H9 (cell line): ENCODE results near the gene FGFR3. TPM values are rescaled to one million over a fixed set of nuclear protein-coding genes. Genes with fewer than 3 reads are reported as not detected.

ENCODE experiments used
- DNase-seq: peaks from one replicate; pipeline ENCODE4 v3.0.0-alpha.2; 2017
- H2AFZ ChIP-seq: one replicate; pipeline ENCODE4 v1.6.1; 2013; ENCODE audit warnings: mild to moderate bottlenecking, low read length, control low read depth, moderate library complexity
- H2AK5ac ChIP-seq: 2 replicates; pipeline ENCODE4 v1.6.1; 2013; ENCODE audit warnings: low read length, control low read depth, mixed read lengths; ENCODE audit not compliant: insufficient read length
- H2BK120ac ChIP-seq: one replicate; pipeline ENCODE4 v1.6.1; 2013; ENCODE audit warnings: low read depth, mild to moderate bottlenecking, low read length, control low read depth, inconsistent platforms; ENCODE audit not compliant: poor library complexity, severe bottlenecking
- H2BK12ac ChIP-seq: 2 replicates; pipeline ENCODE4 v1.6.1; 2013; ENCODE audit warnings: low read length, control low read depth, mixed read lengths, low read depth; ENCODE audit not compliant: insufficient read length
- H2BK15ac ChIP-seq: 2 replicates; pipeline ENCODE4 v1.6.1; 2013; ENCODE audit warnings: low read depth, low read length, control low read depth
- H2BK20ac ChIP-seq: one replicate; pipeline ENCODE4 v1.6.1; 2013; ENCODE audit warnings: low read depth, mild to moderate bottlenecking, low read length, control low read depth, inconsistent platforms; ENCODE audit not compliant: poor library complexity, severe bottlenecking
- H2BK5ac ChIP-seq: 2 replicates; pipeline ENCODE4 v1.6.1; 2013; ENCODE audit warnings: low read length, control low read depth, mixed read lengths; ENCODE audit not compliant: insufficient read length
- H3K14ac ChIP-seq: 2 replicates; pipeline ENCODE4 v1.6.1; 2013; ENCODE audit warnings: low read length, control low read depth; ENCODE audit not compliant: insufficient read depth
- H3K18ac ChIP-seq: 2 replicates; pipeline ENCODE4 v1.6.1; 2013; ENCODE audit warnings: low read depth, mild to moderate bottlenecking, mixed read lengths, low read length, control low read depth; ENCODE audit not compliant: insufficient read length
- H3K23ac ChIP-seq: 2 replicates; pipeline ENCODE4 v1.6.1; 2013; ENCODE audit warnings: low read length, control low read depth, mixed read lengths, low read depth; ENCODE audit not compliant: insufficient read length
- H3K23me2 ChIP-seq: 2 replicates; pipeline ENCODE4 v1.6.1; 2013; ENCODE audit warnings: low read depth, mild to moderate bottlenecking, mixed read lengths, low read length, control low read depth; ENCODE audit not compliant: insufficient read length, poor library complexity, severe bottlenecking
- H3K27ac ChIP-seq: 2 replicates; pipeline ENCODE4 v1.5.1; 2013; ENCODE audit warnings: low read length, control low read depth, mixed read lengths, low read depth; ENCODE audit not compliant: insufficient read length
- H3K27me3 ChIP-seq: 2 replicates; pipeline ENCODE4 v1.6.1; 2013; ENCODE audit warnings: low read length, control low read depth, inconsistent platforms; ENCODE audit not compliant: insufficient read depth
- H3K4ac ChIP-seq: 2 replicates; pipeline ENCODE4 v1.6.1; 2013; ENCODE audit warnings: low read depth, mild to moderate bottlenecking, control low read depth, inconsistent platforms, low read length, moderate library complexity
- H3K4me1 ChIP-seq: 2 replicates; pipeline ENCODE4 v1.6.1; 2013; ENCODE audit warnings: low read length, control low read depth, inconsistent platforms; ENCODE audit not compliant: insufficient read depth
- H3K4me2 ChIP-seq: 2 replicates; pipeline ENCODE4 v1.6.1; 2013; ENCODE audit warnings: low read length, control low read depth, mixed read lengths; ENCODE audit not compliant: insufficient read length, insufficient read depth
- H3K56ac ChIP-seq: 2 replicates; pipeline ENCODE4 v1.6.1; 2013; ENCODE audit warnings: low read depth, mild to moderate bottlenecking, mixed read lengths, low read length, control low read depth; ENCODE audit not compliant: insufficient read length
- H3K79me1 ChIP-seq: 2 replicates; pipeline ENCODE4 v1.6.1; 2013; ENCODE audit warnings: low read depth, mild to moderate bottlenecking, moderate library complexity, low read length, control low read depth, inconsistent platforms; ENCODE audit not compliant: insufficient read depth, poor library complexity, severe bottlenecking
- H3K79me2 ChIP-seq: 2 replicates; pipeline ENCODE4 v1.6.1; 2013; ENCODE audit warnings: low read length, control low read depth, inconsistent platforms; ENCODE audit not compliant: insufficient read depth
- H3K9ac ChIP-seq: 2 replicates; pipeline ENCODE4 v1.6.1; 2013; ENCODE audit warnings: low read length, control low read depth, mixed read lengths; ENCODE audit not compliant: insufficient read length; ENCODE audit errors: extremely low read depth
- H3K9me3 ChIP-seq: one replicate; pipeline ENCODE4 v1.6.1; 2013; ENCODE audit warnings: low read depth, low read length, inconsistent platforms; ENCODE audit not compliant: control insufficient read depth
- H3T11ph ChIP-seq: one replicate; pipeline ENCODE4 v1.6.1; 2013; ENCODE audit warnings: mild to moderate bottlenecking, low read length, control low read depth, inconsistent platforms
- H4K20me1 ChIP-seq: one replicate; pipeline ENCODE4 v1.6.1; 2013; ENCODE audit not compliant: control insufficient read depth, insufficient read length, insufficient read depth
- H4K5ac ChIP-seq: 2 replicates; pipeline ENCODE4 v1.6.1; 2013; ENCODE audit warnings: low read depth, mild to moderate bottlenecking, mixed read lengths, low read length, control low read depth; ENCODE audit not compliant: insufficient read length
- H4K8ac ChIP-seq: replicated peaks from 2 replicates; pipeline ENCODE4 v1.6.1; 2013; ENCODE audit warnings: low read length, control low read depth, mixed read lengths, low read depth; ENCODE audit not compliant: insufficient read length
- H4K91ac ChIP-seq: 2 replicates; pipeline ENCODE4 v1.6.1; 2013; ENCODE audit warnings: low read depth, mild to moderate bottlenecking, moderate library complexity, mixed read lengths, low read length, control low read depth; ENCODE audit not compliant: insufficient read length
- H3K27ac Mint-ChIP-seq, 3 experiments: 2 replicates in 2 of 3; 3 replicates in 1 of 3; pipeline ENCODE4 v1.8.0; 2020 to 2021; ENCODE audit warnings: mixed read lengths in 3 of 3, mild to moderate bottlenecking in 1 of 3, moderate library complexity in 1 of 3
- H3K27me3 Mint-ChIP-seq: 2 replicates; pipeline ENCODE4 v1.8.0; 2021; ENCODE audit warnings: low read depth, mild to moderate bottlenecking, moderate library complexity, mixed read lengths
- H3K36me3 Mint-ChIP-seq, 3 experiments: 2 replicates in 2 of 3; 3 replicates in 1 of 3; pipeline ENCODE4 v1.8.0; 2020 to 2021; ENCODE audit warnings: low read depth in 3 of 3, mixed read lengths in 3 of 3; ENCODE audit not compliant: insufficient read depth in 1 of 3
- H3K4me1 Mint-ChIP-seq, 2 experiments: 2 replicates each; pipeline ENCODE4 v1.8.0; 2020; ENCODE audit warnings: mixed read lengths in 2 of 2
- H3K4me3 Mint-ChIP-seq, 2 experiments: 2 replicates in 1 of 2; 3 replicates in 1 of 2; pipeline ENCODE4 v1.8.0; 2020 to 2021; ENCODE audit warnings: mild to moderate bottlenecking in 2 of 2, mixed read lengths in 2 of 2, moderate library complexity in 1 of 2
- H3K9me3 Mint-ChIP-seq, 2 experiments: 2 replicates in 1 of 2; 3 replicates in 1 of 2; pipeline ENCODE4 v1.8.0; 2020; ENCODE audit warnings: mild to moderate bottlenecking in 2 of 2, mixed read lengths in 2 of 2, moderate library complexity in 1 of 2
- WGBS: extraction: QIAGEN DNeasy Blood & Tissue Kit; methylation state at CpG from one replicate; pipeline ENCODE4 v1.1.7; 2013; ENCODE audit warnings: missing lambda C conversion rate, low lambda C conversion rate, mixed read lengths; ENCODE audit not compliant: insufficient read length; ENCODE audit errors: extremely low coverage; 5-methylcytosine and 5-hydroxymethylcytosine counted together
- total RNA-seq: library from RNA; stranded (reverse); gene quantifications from 2 replicates; pipeline ENCODE4 v1.2.1, GENCODE V29; 2021
- TF ChIP-seq, protein P1 (sequence below): fragments of 200-600 bp; sonication (generic); conservative IDR thresholded peaks from 3 replicates; pipeline ENCODE4 v1.8.0; 2021; ENCODE audit warnings: antibody characterized with exemption, mild to moderate bottlenecking

The FGFR3 gene
- total RNA-seq, 1 experiment from 2014 or later, result 75.7 TPM

DNA sequence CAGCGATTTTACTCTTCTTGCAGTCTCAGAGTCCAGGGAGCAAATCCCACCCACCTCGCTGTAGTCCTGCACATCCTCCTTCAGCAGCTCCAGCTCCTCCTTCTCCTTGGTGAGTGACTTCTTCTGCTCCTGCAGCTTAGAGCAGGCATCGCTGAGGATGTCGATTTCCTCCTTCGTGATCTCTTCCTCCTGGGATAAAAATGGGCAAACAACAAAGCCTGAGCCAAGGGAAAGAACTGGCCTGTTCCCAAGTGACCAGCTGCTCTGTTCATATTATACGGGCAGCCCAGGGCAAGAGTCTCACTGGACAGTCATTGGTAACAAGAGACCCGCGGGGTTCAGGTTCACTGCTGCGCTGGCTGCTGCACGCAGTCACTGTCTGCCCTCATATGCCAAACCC lies 26.2 kb downstream of the FGFR3 start:
- Mint-ChIP-seq H3K27ac (0 out of 7 replicates have a peak overlapping the region, but pooled peaks of 2 of the 3 experiments have one; percentile 17 to 49), H3K27me3 (no peaks in the 10 kb centered on the region), H3K4me1 (no peaks in the 10 kb centered on the region), H3K36me3 (peaks cover 22 to 73% (median 62%) of the 10 kb centered on the region in 3 experiments; a peak in 6 of 7 replicates), H3K4me3 (no peak overlapping the region), H3K9me3 (no peaks in the 10 kb centered on the region)
- no peak overlapping the region for H3T11ph ChIP-seq
- H4K5ac ChIP-seq, result no peak overlapping the region
- TF ChIP-seq, protein P1, sequence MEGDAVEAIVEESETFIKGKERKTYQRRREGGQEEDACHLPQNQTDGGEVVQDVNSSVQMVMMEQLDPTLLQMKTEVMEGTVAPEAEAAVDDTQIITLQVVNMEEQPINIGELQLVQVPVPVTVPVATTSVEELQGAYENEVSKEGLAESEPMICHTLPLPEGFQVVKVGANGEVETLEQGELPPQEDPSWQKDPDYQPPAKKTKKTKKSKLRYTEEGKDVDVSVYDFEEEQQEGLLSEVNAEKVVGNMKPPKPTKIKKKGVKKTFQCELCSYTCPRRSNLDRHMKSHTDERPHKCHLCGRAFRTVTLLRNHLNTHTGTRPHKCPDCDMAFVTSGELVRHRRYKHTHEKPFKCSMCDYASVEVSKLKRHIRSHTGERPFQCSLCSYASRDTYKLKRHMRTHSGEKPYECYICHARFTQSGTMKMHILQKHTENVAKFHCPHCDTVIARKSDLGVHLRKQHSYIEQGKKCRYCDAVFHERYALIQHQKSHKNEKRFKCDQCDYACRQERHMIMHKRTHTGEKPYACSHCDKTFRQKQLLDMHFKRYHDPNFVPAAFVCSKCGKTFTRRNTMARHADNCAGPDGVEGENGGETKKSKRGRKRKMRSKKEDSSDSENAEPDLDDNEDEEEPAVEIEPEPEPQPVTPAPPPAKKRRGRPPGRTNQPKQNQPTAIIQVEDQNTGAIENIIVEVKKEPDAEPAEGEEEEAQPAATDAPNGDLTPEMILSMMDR, result no peak
- H2AK5ac ChIP-seq, result no peak overlapping the region
- no peak overlapping the region for H2BK120ac ChIP-seq
- no peak overlapping the region for H4K8ac ChIP-seq
- no peak overlapping the region for H3K27ac ChIP-seq
- DNase-seq, result no peak
- H2BK15ac ChIP-seq, result no peak overlapping the region
- H3K9ac ChIP-seq, result no peak overlapping the region
- no peak overlapping the region for H3K18ac ChIP-seq
- no CpG with 5 or more reads among the region's 10 CpGs for WGBS
- H4K20me1 ChIP-seq, result no peaks in the 10 kb centered on the region
- no peak overlapping the region for H2AFZ ChIP-seq
- no peaks in the 10 kb centered on the region for H3K79me2 ChIP-seq
- no peak overlapping the region for H3K4me2 ChIP-seq
- H2BK20ac ChIP-seq, result no peak overlapping the region
- H4K91ac ChIP-seq, result no peak overlapping the region
- H3K56ac ChIP-seq, result no peak overlapping the region
- no peaks in the 10 kb centered on the region for H3K4me1 ChIP-seq
- H2BK12ac ChIP-seq, result no peak overlapping the region
- no peaks in the 10 kb centered on the region for H3K23me2 ChIP-seq
- no peak overlapping the region for H2BK5ac ChIP-seq
- H3K14ac ChIP-seq, result no peak overlapping the region
- H3K9me3 ChIP-seq, result no peaks in the 10 kb centered on the region
- H3K23ac ChIP-seq, result no peak overlapping the region
- H3K27me3 ChIP-seq, result no peaks in the 10 kb centered on the region
- no peaks in the 10 kb centered on the region for H3K79me1 ChIP-seq
- H3K4ac ChIP-seq, result no peak overlapping the region
